ENCODE data around the gene OSBPL10. TPM values are rescaled to one million over a fixed set of nuclear protein-coding genes. Genes with fewer than 3 reads are reported as not detected.

The OSBPL10 gene
- total RNA-seq, 1 donor from 2014 or later, result 10.9 TPM

DNA sequence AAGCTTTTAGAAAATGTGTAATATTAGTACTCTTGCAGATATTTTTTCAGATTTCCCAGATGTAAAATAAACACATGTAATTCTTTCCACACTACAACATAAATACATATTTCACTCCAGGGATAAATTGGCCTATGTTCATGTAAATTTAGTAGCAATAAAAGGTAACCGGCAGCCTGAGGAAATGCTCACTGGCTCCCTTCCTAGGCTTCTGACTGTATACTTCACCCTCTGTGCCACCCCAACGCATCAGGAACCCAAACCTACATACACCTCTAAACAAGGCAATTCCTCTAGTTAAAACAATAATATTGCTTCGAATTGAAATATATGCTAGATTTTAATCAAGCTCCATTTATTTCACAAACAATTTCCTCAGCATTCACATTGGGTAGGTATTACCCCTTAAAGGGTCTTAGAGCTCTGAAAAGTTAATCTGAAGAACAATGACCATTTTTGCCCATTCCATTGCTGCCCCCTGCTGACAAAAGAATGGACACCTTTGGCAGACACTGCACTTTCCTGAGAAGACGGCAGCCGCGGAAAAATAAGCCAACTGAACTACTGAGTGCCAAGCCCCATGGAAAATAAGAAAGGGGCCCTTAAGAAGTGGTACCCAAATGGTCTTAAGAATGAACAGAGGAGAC lies 212.5 kb downstream of the OSBPL10 start:
- DNase-seq, result peak; percentile 12

DNA sequence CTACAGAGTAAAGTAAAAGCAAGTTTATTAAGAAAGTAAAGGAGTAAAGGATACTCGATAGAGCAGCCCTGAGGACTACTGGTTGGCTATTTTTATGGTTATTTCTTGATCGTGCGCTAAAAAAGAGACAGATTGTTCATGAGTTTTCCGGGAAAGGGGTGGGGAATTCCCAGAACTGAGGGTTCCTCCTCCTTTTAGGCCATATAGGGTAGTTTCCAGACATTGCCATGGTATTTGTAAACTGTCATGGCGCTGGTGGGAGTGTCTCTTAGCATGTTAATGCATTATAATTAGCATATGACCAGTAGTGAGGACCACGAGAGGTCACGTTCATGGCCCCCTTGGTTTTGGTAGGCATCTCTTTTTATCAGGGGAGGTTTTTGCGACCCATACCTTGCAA lies 213.1 kb downstream of the OSBPL10 start:
- no peak for DNase-seq

DNA sequence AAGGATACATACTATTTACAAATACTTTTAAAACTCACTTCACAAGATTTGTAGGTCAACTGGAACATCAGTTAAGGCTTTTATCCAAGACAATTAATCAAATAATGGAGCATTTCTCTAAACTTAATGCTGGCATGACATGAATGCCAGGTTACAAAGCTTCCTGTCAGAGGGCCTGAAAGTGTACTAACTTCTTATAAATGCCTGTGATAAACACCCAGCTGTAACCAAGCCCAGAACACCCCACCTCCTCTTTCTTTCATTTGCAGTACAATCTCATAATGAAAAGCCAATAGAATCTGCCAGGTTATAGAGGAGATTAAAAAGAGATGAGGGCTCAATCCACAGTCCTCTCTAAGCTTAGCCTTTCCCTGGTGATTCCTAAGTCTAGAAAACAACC lies 214.4 kb downstream of the OSBPL10 start:
- no peak for DNase-seq

DNA sequence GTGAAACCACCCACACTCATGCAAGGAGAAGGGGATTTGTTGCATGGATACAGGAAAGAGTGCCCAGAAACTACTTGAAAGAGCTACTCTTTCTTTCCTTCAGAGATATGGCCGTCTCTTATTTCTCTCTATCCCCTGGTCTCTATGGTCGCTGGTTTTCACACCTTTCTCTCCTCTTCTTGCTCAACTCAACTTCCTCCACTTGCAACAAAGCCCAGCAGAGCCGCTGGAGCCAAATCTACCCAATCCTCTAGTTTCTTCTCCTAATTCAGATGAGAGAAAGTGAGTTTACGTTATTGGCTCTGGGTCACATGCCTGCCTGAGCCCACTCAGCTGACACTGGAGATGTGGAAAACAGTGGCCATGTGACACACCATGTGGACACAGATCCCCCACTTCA lies 215.2 kb downstream of the OSBPL10 start:
- DNase-seq, result no peak

DNA sequence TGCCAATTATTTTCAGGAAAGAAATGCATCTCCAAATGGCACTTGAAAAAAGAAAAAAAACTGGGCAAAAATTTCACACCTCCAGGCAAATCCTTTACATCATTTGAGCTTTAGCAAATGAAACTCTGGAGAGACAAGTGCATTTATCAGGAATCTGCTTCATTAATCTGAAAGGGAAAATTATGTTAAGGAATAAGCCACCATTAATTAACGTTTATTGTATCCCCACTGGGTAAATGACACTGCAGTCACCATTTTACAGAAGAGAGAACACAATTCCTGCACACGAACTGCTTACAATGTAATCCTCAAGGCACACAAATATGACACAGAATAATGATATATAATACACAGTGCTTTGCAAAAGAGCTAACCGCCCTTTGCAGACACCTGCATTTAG lies 217.3 kb downstream of the OSBPL10 start:
- DNase-seq, result no peak

DNA sequence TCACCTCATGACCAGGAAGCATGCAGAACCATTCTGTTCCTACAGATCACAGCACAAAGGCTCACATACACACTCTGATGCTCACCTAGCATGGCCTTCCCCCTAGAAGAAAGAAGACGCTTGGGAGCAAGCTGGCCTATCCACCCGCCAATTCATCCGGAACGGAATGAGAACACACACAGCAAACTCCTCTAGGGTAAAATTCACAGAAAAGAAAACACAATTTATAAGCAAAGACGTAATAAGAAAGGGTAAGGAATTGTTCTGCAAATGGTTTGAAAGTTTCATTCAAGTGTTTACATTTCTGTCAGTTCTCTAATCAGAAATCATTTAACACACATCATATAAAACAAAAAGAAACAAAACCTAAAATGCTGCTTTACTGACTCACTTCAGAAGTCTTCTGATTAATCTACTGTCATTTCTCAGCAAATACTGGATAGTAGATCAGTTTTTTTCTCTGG lies 218.1 kb downstream of the OSBPL10 start:
- no peak for DNase-seq

DNA sequence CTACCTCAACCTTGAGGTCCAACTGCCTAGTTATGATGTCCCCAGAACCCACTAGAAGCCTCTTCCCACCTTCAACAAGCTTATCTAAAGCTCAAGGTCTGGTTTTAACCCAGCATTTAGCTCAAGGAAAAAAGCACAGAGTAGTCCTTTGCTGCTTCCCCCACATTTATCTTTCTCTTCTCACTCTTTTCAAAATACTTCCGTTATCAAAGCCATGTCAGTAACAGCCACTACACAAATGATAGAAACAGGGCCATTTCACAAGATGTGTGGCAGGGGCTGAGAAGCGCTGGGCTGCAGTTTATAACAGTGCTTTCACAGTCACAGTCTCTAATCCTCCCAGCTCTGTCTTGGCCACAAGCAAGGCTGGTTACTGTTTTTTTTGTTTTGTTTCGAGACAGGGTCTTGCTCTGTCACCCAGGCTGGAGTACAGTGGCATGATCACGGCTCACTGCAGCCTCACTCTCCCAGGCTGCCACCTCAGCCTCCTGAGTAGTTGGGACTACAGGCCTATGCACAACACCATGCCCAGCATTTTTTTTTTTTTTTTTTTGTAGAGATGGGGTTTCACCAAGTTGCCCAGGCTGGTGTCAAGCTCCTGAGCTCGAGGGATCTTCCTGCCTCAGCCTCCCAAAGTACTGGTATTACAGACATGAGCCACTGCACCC lies 218.8 kb downstream of the OSBPL10 start:
- DNase-seq, result no peak

DNA sequence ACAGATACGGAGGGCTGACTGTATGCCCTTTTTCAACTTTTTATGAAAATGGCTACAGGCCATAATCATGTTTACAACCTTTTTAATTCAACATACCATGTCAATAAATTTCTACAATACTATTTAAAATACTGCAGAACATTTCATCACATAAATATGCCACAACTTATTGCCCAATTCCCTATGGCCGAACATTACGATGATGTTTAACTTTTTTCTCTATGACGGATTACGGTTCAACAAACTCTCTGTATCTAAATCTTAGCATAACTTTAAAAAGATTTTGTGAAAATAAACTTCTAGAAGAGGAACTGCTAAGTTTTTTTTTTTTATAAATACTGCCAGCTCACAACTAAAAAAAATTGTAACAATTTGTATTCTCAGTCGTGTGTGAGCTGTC lies 220.4 kb downstream of the OSBPL10 start:
- no peak for DNase-seq

DNA sequence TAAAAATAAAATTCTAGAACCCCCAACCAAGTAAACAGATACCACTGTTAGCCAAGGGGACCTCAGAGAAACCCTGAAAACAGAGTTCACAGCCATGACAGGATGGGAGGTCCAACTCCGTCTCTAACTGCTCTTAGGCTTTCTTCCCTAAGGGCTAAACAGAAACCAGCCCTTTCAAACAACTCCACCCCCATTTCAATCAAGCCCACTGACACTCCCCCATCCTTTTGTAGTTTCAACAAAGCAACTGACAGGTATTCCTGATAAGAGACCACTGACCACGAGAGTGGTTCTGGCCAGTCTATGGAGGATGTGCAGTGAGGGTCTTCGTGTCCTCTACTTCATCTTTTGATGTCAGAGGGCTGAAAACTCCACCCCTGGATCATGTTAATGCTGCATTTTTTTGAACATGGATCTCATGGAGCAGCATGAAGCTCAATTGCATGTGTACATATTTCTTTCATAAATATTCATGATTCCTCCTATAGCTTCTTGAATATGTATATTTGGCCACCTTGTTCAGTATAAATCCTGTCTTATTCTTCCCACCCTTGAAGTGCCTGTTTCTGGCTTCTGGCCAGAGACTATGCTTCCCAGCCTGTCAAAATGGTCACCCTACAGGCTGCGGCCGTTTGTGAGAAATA lies 222.6 kb downstream of the OSBPL10 start:
- DNase-seq, result no peak

DNA sequence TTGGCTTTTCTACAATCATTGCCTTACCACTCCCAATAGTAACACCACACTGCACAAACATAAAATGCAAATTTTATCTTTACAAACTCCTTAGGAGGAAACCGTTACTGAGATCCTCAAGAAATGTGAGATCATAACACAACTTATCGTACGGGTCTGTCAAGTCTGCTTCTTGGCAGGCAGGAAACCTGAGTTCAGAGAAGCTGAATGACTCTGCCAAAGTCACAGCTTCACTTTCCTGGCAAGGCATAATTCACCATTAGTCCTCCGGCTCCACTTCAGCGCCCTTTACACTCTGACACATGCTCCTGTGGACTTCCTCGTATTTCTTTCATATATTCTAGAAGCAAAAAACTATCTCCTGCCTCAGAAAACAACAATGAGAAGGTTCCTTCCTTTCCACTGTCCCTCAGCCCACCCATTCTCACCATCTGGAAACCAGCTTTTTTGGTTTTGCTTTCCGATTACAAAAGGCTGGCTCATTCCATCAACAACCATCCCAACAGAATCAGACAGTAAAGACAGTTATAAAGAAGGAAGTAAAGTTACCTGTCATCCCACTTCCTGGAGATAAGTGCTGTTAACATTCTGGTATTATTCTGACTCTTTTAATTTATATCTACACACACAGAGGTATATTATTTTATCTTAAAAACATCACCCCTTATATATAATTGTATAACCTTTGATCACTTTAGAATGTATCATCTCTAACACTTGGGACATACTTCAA lies 225.0 kb downstream of the OSBPL10 start:
- DNase-seq, result no peak

DNA sequence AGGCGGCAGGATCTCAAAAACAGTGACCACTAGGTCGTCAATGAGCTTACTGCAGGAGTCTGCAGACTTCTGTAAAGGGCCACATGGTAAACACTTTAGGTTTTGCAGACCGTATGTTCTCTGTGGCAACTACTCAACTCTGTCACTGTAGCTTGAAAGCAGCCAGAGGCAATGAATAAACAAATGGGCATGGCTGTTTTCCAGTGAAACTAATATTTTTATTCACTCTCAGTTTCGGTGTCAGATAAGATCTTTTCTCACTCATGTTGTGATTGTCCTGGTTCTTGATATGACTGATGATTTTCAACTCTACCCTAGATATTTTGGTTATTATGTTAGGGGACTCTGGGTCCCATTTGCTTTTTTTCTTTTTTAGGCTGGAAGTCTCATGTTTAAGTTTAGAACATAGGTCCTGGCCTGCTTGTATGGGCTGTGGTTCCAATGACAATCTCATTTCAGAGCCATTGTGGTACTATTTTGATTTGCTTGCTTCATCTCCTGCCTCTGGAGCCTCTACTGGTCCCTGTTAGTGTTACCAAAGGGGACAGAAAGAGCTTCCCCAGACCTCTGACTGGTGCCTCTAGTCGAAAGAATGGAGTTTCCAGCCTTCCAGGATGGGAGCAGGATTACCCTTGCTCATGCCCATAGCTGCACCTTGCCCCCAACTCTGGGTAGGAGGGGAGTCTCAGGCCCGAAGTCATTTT lies 226.3 kb downstream of the OSBPL10 start:
- DNase-seq, result no peak

DNA sequence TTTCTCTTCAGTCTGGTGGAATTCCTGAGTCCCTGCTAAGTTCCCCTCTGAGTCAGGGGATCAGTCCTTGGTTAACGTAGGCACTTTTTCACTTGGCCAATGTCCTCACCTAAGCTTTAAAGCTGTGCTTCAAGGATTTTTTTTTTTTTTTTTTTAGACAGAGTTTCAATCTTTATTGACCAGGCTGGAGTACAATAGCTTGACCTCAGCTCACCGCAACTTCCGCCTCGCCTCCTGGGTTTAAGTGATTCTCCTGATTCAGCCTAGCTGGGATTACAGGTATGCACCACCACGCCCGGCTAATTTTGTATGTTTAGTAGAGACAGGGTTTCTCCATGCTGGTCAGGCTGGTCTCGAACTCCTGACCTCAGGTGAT lies 228.0 kb downstream of the OSBPL10 start:
- DNase-seq, result no peak

DNA sequence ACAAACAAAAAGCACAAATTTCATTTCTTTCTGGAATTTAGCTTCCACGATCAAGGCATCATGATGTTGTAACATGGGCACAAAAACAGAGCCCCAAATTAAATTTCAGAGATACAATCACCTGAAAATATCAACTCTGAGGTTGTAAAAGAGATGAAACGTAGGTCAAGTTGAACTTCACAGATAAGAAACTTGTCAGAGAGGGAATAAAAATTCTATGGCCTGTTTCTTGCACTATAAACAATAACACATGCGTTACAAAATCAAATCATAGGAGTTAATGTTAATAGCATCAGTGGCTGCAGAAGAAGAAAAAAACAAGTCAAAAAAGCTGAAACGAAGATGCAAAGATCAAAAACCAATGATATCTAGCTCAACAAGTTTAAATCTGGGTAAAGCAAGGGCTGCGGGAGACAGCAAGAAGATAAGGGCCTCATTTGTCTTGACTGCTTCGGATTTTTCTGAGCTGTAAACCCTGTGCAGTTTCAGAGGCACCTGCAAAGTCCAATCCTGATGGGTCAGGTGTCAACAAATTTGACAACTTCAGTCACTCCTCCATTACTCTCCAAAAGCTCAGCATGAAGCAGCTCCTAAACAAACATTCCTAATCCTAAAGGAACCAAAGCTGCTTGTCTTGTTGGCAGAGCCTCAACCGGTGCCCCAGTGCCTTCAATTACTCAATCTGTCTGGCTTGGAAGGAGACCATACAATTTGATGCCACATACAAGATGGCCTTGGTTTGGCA lies 228.6 kb downstream of the OSBPL10 start:
- DNase-seq, result no peak

DNA sequence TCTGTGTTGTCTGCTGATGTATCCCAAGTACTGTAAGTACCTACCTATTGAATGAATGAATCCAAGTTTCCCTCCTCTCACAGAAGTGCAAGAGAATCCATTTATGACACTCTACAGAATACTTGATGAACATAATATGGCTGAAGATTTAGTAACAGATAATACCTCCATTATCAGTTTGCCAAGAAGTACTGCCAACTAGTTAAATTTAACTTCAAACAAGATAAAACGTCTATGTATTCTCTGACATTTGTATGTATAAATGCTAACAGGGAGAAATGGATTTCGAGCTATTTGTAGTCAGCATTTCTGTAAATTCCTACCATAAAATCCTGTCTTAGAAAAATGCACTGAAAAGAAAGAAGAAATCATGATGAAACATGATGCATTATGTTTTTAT lies 230.7 kb downstream of the OSBPL10 start:
- no peak for DNase-seq

DNA sequence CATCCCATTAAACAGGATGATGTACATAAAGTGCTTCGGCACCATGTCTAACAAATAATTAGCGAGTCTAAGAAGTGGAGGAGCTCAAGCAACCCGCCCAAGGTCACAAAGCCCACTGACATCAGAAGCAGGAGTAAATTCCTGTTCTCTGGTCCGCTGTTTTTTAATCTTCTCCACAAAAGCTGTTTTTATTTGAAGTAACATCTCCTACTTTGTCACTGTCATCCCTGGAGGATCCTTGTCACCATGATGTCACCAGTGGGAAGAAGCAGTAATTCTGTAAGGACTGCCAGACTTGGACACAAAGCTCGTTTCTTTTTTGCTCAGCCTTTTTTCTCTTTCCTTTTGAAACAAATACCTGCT lies 232.1 kb downstream of the OSBPL10 start:
- no peak for DNase-seq

DNA sequence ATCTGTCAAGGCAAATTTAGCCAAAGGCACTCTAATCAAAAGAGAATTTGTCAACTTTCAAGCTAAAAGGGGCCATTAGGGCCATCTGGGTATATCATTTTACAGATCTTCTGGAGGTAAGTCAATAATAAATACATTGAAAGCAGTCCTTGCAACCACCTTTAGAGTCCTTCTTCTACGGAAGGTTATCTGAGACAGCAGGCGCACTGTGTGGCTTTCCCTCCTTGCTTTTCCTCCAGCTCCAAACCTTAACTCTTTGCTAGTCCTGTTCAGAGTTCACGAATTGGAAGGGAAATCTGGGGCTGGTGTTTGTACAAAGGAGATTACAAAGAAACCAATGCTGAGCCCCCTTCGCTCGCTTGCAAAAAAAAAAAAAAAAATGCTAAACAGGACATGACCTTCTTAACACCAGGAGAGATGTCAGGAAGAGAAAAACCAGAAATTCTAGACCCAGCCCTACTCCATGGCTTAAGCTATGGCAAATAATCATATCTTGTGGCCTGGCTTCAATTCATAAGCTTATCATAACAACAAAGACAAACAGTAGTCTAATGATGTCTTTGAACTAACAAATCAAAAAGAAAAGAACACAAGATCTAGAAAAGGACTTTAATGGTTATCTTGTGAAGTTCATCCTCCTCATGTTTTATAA lies 232.7 kb downstream of the OSBPL10 start:
- DNase-seq, result no peak

DNA sequence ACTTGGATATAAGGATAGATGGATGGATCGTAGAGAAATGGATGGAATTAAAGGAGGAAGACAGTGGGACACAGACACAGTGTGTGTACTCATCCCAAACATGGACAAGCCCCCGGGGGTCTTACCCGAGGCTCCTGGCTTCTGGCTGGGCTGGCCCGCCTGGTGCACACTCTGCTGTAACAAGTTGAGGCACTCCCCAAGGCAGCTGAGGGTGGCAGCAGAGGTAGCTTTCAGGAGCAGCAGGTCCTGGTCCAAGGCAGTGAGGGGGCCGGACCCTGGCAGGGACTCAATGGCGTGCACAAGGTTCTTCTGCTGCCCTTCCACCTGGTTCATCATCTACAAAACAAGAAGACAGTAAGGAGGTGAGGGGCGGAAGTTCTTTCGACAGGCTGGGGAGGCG lies 233.3 kb downstream of the OSBPL10 start:
- no peak for DNase-seq

DNA sequence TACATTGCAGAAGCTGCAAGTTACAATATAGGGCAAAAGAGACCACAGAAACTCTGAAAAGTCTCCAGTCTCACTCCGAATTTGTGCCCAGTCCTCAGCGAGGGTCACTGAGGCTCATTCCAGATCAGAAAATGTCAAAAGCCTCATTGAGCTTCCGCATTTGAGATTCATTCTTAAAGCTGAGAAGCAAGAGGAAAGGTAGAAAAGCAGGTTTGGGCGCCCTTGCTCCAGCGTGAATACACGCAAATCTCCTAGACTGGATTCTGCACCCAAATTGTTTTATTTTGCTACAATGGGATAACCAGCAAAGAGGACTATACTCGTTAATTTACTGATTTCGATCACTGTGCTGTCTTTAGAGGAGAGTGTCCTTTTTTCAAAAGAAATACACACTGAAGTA lies 236.1 kb downstream of the OSBPL10 start:
- no peak for DNase-seq

DNA sequence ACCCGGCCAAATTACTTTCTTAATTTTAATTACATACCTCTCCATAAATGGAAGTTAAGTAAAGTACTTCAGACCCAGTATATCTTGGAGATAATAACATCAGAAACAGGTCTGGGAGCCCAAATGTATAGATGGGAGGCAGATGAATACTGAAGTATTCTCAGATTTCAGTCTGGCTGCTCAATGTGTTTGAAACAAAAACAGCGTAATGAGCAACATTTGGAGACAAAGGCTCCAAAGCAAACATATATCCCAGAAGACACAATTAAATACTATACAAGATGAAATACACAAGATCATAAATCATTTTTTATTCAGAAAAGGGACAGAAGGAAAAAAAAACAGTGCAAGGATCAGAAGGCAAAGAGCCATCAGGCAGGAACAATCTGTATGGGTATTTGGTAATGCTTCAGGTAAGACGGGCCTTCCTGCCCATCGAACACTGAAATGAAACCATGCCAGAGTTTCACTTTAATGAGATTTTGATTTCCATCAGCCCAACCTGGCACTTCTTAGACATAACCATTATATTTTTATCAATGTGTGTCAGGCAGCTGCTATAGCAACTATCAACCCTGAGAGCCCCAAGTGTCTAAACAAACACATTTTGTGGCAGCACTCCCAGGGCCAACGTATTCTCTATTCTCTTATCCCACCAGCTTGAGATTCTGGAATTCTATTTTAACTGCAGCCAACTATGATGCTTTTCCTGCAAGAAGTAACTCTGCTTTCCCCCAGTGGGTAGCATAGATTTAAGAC lies 237.6 kb downstream of the OSBPL10 start:
- peak; percentile 26 for DNase-seq

DNA sequence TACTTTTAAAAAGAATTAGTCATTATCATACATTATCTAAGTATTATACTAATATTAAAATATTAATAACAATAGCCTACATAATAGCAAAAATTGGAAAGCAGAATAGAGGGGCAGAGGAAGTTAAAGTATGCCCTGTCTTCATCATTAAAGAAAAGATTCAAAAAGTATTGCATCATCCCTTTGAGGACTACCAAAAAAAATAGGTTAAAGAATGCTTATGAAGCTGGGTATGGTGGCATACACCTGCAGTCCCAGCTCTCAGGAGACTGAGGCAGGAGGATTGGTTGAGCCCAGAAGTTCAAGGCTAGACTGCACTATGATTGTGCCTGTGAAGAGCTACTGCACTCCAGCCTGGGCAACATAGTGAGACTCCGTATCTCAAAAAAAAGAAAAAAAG lies 240.7 kb downstream of the OSBPL10 start:
- no peak for DNase-seq

DNA sequence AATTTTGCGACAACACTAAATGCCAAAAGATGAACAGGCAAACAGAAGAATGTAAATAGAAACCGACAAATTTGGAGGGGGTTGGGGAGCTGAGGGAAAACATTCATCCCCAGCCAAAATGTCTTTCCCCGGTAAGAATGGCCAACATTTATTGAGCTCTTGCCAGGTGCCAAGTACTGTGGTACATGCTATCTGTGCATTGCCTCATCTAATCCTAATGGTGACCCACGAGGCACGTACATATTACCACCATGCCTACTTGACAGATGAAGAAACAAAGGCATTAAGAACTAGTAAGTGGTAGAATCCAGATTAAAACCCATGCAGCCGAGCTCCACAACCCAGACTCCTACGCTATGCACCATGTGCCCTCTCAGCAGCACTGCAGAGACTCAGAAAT lies 242.7 kb downstream of the OSBPL10 start:
- no peak for DNase-seq
